ENCODE results near the gene TLR9.

- no peak for TF ChIP-seq CTCF (IDR thresholded peaks at IDR 0.05)
- no peak for TF ChIP-seq POLR2A (IDR thresholded peaks at IDR 0.05)
Observed at GRCh38 chr3:52240886-52241370, 15.5 kb upstream of the TLR9 start.

All from lower leg skin (tissue), 3 donors.